ENCODE results near the gene ATP1B3.
"Not testable (repeated sequence)": the region's sequence is repeated elsewhere in the genome, so short reads cannot be mapped to it uniquely, and the experiment has no call there.

ATP1B3 gene

GRCh38 chr3:141941093-141941492 lies 64.7 kb downstream of the ATP1B3 start:
- DNase-seq = no peak

GRCh38 chr3:141942006-141942405 lies 65.6 kb downstream of the ATP1B3 start:
- no peak for DNase-seq

- DNase-seq = peak in 2 of 58 donors; percentile 3 to 13
These were observed 69.5 kb downstream of the ATP1B3 start for GRCh38 chr3:141945726-141946485.

- DNase-seq = no peak
These were observed 73.0 kb downstream of the ATP1B3 start for GRCh38 chr3:141949399-141949798.

- no peak for DNase-seq
These were observed 73.5 kb downstream of the ATP1B3 start for GRCh38 chr3:141949972-141950371.

- no peak for DNase-seq
These were observed 74.4 kb downstream of the ATP1B3 start for GRCh38 chr3:141950572-141951493.

GRCh38 chr3:141952611-141953010 lies 76.2 kb downstream of the ATP1B3 start:
- no peak for DNase-seq

GRCh38 chr3:141955175-141955574 lies 78.7 kb downstream of the ATP1B3 start:
- DNase-seq = no peak

GRCh38 chr3:141959589-141960554 lies 83.4 kb downstream of the ATP1B3 start:
- no peak for DNase-seq

GRCh38 chr3:141960731-141961130 lies 84.3 kb downstream of the ATP1B3 start:
- DNase-seq = no peak

GRCh38 chr3:141963301-141963700 lies 86.9 kb downstream of the ATP1B3 start:
- DNase-seq = no peak

GRCh38 chr3:141965471-141965870 lies 89.0 kb downstream of the ATP1B3 start:
- DNase-seq = no peak

GRCh38 chr3:141969711-141970110 lies 93.3 kb downstream of the ATP1B3 start:
- DNase-seq = no peak

GRCh38 chr3:141971571-141971970 lies 95.1 kb downstream of the ATP1B3 start:
- no peak for DNase-seq

- no peak for DNase-seq
These were observed 96.0 kb downstream of the ATP1B3 start for GRCh38 chr3:141972399-141972798.

GRCh38 chr3:141974777-141975176 lies 98.3 kb downstream of the ATP1B3 start:
- not testable (repeated sequence) for DNase-seq

Measured in anterior cingulate cortex (tissue), 58 donors.